Caco-2 (cell line): Measurements from ENCODE around the gene C6orf62. TPM values are rescaled to one million over a fixed set of nuclear protein-coding genes. Genes with fewer than 3 reads are reported as not detected.
A peak's percentile ranks its signal among the peaks of the same experiment; 100 is the strongest.

Experiments used
- BruUV-seq: library from RNA; stranded (reverse); fragments of 400-500 nt; replicated peaks from 2 replicates; lab custom pipeline; 2021; lab: Mats Ljungman, UMichigan
- CTCF ChIA-PET: fragments of 300-600 bp; sonication (Branson Sonifier 250); formaldehyde crosslinking; loops from one replicate; lab custom pipeline; 2022; ENCODE audit warnings: antibody characterized with exemption; lab: Charles Lee
- POLR2A ChIA-PET: fragments of 300-600 bp; sonication (Branson Sonifier 250); formaldehyde crosslinking; loops from one replicate; lab custom pipeline; 2022; ENCODE audit warnings: antibody characterized with exemption; lab: Charles Lee
- DNase-seq, 2 experiments: peaks; one replicate each; pipeline versions ENCODE4 v3.0.0 to v3.0.0-alpha.2; 2020 to 2022
- H3K27me3 ChIP-seq: replicated peaks from 2 replicates; pipeline ENCODE4 v1.6.0; 2011; ENCODE audit warnings: low read length; ENCODE audit not compliant: control insufficient read depth, insufficient read depth
- H3K36me3 ChIP-seq: 2 replicates; pipeline ENCODE4 v1.5.1; 2011; ENCODE audit warnings: low read length; ENCODE audit not compliant: control insufficient read depth, insufficient read depth
- H3K4me1 ChIP-seq: fragments of 250-450 bp; sonication (Bioruptor Pico); 2 replicates; pipeline ENCODE4 v1.5.1; 2020; ENCODE audit warnings: mild to moderate bottlenecking
- H3K4me3 ChIP-seq: 2 replicates; pipeline ENCODE4 v1.5.1; 2011; ENCODE audit warnings: low read depth, mild to moderate bottlenecking, control low read depth, low read length
- H3K9me3 ChIP-seq: fragments of 250-450 bp; sonication (Bioruptor Pico); 2 replicates; pipeline ENCODE4 v1.5.1; 2020; ENCODE audit warnings: mild to moderate bottlenecking, moderate library complexity
- H3K27ac Mint-ChIP-seq: one replicate; pipeline ENCODE4 v1.8.0; 2022; ENCODE audit warnings: mixed read lengths; ENCODE audit not compliant: unreplicated experiment
- H3K27me3 Mint-ChIP-seq: one replicate; pipeline ENCODE4 v1.8.0; 2022; ENCODE audit warnings: mixed read lengths; ENCODE audit not compliant: insufficient read depth, unreplicated experiment
- H3K36me3 Mint-ChIP-seq: one replicate; pipeline ENCODE4 v1.8.0; 2022; ENCODE audit warnings: mild to moderate bottlenecking, mixed read lengths; ENCODE audit not compliant: insufficient read depth, unreplicated experiment
- H3K4me1 Mint-ChIP-seq: one replicate; pipeline ENCODE4 v1.8.0; 2022; ENCODE audit warnings: low read depth, mixed read lengths; ENCODE audit not compliant: unreplicated experiment
- H3K4me3 Mint-ChIP-seq: one replicate; pipeline ENCODE4 v1.8.0; 2022; ENCODE audit warnings: mild to moderate bottlenecking, moderate library complexity, mixed read lengths; ENCODE audit not compliant: unreplicated experiment
- H3K9me3 Mint-ChIP-seq: one replicate; pipeline ENCODE4 v1.8.0; 2022; ENCODE audit warnings: mixed read lengths; ENCODE audit not compliant: unreplicated experiment
- intact Hi-C: fragments of 100-400 bp; cut with micrococcal nuclease; formaldehyde crosslinking; loops from one replicate; pipeline ENCODE4 v1.10.0; 2022; ENCODE audit not compliant: unreplicated experiment
- total RNA-seq: library from RNA; stranded (reverse); gene quantifications from 2 replicates; pipeline ENCODE4 v1.2.3, GENCODE V29; 2022
- TF ChIP-seq, protein P1 (sequence below), 2 experiments: fragments of 200-600 bp in 1 of 2; IDR thresholded peaks; 1 replicate in 1 of 2; 2 replicates in 1 of 2; pipeline versions ENCODE4 v1.5.1 to v1.8.0; 2011 to 2022; ENCODE audit warnings: antibody characterized with exemption in 1 of 2, control low read depth in 1 of 2, inconsistent platforms in 1 of 2, low read depth in 1 of 2, low read length in 1 of 2, mild to moderate bottlenecking in 1 of 2, moderate library complexity in 1 of 2; ENCODE audit not compliant: insufficient read depth in 1 of 2, severe bottlenecking in 1 of 2, unreplicated experiment in 1 of 2

Gene C6orf62
- total RNA-seq, 1 experiment from 2014 or later: 74.2 TPM

DNA sequence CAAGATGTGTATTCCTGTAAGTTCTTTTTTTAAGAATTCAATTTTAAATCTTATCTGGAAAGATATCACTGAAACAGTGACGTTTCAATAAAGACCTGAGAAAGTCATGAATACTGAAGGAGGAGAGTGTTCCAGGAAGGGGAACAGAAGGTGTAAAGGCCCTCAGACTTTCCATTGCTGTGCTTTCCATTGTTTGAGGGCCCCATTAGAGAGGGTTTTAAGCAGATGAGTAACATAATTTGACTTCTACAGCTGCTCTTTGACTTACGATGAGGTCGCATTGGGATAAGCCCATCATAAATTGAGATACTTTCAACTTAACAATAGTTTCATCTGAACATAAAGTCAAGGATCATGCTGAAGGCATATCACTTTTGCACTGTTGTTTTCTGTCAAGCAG, 27.4 kb downstream of the C6orf62 start:
- no peaks in the 10 kb centered on the region for H3K9me3 ChIP-seq
- DNase-seq: no peak
- Mint-ChIP-seq H3K4me1 (peaks cover 16% of the 10 kb centered on the region), H3K36me3 (peaks cover 20% of the 10 kb centered on the region), H3K27me3 (no peaks in the 10 kb centered on the region), H3K9me3 (no peaks in the 10 kb centered on the region), H3K27ac (peak overlapping the region; percentile 20), H3K4me3 (no peak overlapping the region)
- H3K36me3 ChIP-seq: no peaks in the 10 kb centered on the region
- CTCF ChIA-PET: interaction anchor here (1.1 kb wide), 1 partner anchor 110 kb away, joined by 3 read pairs; no protein-coding TSS in a partner anchor
- TF ChIP-seq, protein P1, sequence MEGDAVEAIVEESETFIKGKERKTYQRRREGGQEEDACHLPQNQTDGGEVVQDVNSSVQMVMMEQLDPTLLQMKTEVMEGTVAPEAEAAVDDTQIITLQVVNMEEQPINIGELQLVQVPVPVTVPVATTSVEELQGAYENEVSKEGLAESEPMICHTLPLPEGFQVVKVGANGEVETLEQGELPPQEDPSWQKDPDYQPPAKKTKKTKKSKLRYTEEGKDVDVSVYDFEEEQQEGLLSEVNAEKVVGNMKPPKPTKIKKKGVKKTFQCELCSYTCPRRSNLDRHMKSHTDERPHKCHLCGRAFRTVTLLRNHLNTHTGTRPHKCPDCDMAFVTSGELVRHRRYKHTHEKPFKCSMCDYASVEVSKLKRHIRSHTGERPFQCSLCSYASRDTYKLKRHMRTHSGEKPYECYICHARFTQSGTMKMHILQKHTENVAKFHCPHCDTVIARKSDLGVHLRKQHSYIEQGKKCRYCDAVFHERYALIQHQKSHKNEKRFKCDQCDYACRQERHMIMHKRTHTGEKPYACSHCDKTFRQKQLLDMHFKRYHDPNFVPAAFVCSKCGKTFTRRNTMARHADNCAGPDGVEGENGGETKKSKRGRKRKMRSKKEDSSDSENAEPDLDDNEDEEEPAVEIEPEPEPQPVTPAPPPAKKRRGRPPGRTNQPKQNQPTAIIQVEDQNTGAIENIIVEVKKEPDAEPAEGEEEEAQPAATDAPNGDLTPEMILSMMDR (IDR thresholded peaks at IDR 0.05; ENCODE audit: insufficient read depth in 1 of 2, low read depth in 1 of 2, low read length in 1 of 2, severe bottlenecking in 1 of 2, unreplicated experiment in 1 of 2): no peak
- H3K27me3 ChIP-seq: no peaks in the 10 kb centered on the region
- intact Hi-C loops: no loop called here
- H3K4me1 ChIP-seq: no peaks in the 10 kb centered on the region
- POLR2A ChIA-PET: no interaction called here
- BruUV-seq: no TSS peak
- H3K4me3 ChIP-seq: no peak overlapping the region

DNA sequence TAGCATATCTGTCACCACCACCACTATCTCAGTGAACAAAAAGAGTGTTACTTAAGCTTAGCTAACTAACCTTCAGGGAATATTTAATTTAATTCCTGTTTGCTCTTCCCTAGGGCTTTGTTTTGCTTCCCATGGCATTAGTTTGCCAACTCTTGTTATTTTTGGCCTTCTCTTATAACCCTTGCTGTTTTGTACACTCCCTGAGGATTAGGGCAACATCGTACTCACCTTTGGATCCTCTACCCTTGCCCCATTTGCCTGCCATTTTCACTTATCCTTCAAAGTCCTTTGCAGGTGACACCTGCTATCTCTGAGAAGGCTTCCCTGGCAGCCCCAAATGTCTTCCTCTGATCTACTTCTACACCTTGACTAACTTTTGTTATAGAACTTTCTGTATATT, 28.4 kb downstream of the C6orf62 start:
- Histone ChIP-seq H3K27me3 (no peaks in the 10 kb centered on the region), H3K4me1 (no peaks in the 10 kb centered on the region), H3K9me3 (no peaks in the 10 kb centered on the region), H3K36me3 (peaks cover under 1% of the 10 kb centered on the region; the same call in 1 of the 2 replicates), H3K4me3 (no peak overlapping the region)
- no peak for DNase-seq
- Mint-ChIP-seq H3K27me3 (no peaks in the 10 kb centered on the region), H3K36me3 (peaks cover 15% of the 10 kb centered on the region), H3K9me3 (no peaks in the 10 kb centered on the region), H3K4me1 (peaks cover 19% of the 10 kb centered on the region), H3K4me3 (no peak overlapping the region), H3K27ac (no peak overlapping the region)
- intact Hi-C loops: no loop called here
- TF ChIP-seq, protein P1 (IDR thresholded peaks at IDR 0.05; ENCODE audit: insufficient read depth in 1 of 2, low read depth in 1 of 2, low read length in 1 of 2, severe bottlenecking in 1 of 2, unreplicated experiment in 1 of 2): no peak
- no TSS peak for BruUV-seq
- POLR2A ChIA-PET: no interaction called here
- CTCF ChIA-PET: no interaction called here

DNA sequence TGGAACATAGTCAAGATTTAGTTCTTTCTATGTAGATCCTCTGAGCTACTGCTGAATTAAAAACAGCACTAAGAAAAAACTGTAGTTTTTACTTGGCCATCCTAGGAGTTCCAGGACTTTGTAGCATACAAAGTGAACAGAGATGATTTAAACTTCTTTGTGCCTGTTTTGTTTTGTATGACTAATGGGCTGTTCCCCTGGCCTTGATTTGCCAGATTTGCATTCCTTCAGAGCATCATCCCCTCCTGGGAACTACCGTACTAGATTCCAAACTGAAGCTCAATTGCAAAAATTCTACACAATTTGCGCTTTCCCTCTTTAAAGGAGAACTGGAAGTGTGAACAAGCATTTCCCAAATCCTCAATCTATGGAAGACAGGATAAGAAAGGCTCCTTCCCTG, 29.0 kb downstream of the C6orf62 start:
- no peaks in the 10 kb centered on the region for H3K9me3 ChIP-seq
- CTCF ChIA-PET: no interaction called here
- H3K27me3 ChIP-seq: no peaks in the 10 kb centered on the region
- Mint-ChIP-seq H3K36me3 (peaks cover 15% of the 10 kb centered on the region), H3K4me1 (peaks cover 19% of the 10 kb centered on the region), H3K27me3 (no peaks in the 10 kb centered on the region), H3K27ac (no peak overlapping the region), H3K4me3 (no peak overlapping the region), H3K9me3 (no peaks in the 10 kb centered on the region)
- POLR2A ChIA-PET: no interaction called here
- BruUV-seq: no TSS peak
- no peaks in the 10 kb centered on the region for H3K4me1 ChIP-seq
- peaks cover 1% of the 10 kb centered on the region; the same call in 1 of the 2 replicates for H3K36me3 ChIP-seq
- no peak overlapping the region for H3K4me3 ChIP-seq
- TF ChIP-seq, protein P1 (IDR thresholded peaks at IDR 0.05; ENCODE audit: insufficient read depth in 1 of 2, low read depth in 1 of 2, low read length in 1 of 2, severe bottlenecking in 1 of 2, unreplicated experiment in 1 of 2): no peak
- intact Hi-C loops: no loop called here
- no peak for DNase-seq
